ENCODE measurements around the gene DPF1. TPM values are rescaled to one million over a fixed set of nuclear protein-coding genes. Genes with fewer than 3 reads are reported as not detected.

Gene DPF1
- total and polyA plus RNA-seq, 2 experiments from 2014 or later: 6.5 to 7.8 TPM

- DNase-seq (ENCODE audit: low read depth in 1 of 2, low spot score in 1 of 2): no peak
- Histone ChIP-seq H3K9me3 (ENCODE audit: low read depth) (no peaks in the 10 kb centered on the region), H3K36me3 (no peaks in the 10 kb centered on the region), H3K27ac (no peak overlapping the region), H3K4me3 (no peak overlapping the region), H3K4me1 (ENCODE audit: low read depth) (peaks cover 21% of the 10 kb centered on the region), H3K27me3 (peaks cover 25% of the 10 kb centered on the region)
- TF ChIP-seq CTCF (IDR thresholded peaks at IDR 0.05; ENCODE audit: low read depth, low read length): no peak
Observed at GRCh38 chr19:38213469-38213868, 10.6 kb downstream of the DPF1 start.

- no peaks in the 10 kb centered on the region for H3K9me3 ChIP-seq (ENCODE audit: low read depth)
- H3K27me3 ChIP-seq: peaks cover 25% of the 10 kb centered on the region
- peaks cover 28% of the 10 kb centered on the region for H3K4me1 ChIP-seq (ENCODE audit: low read depth)
- H3K4me3 ChIP-seq: no peak overlapping the region
- no peaks in the 10 kb centered on the region for H3K36me3 ChIP-seq
- no peak overlapping the region for H3K27ac ChIP-seq
- no peak for DNase-seq (ENCODE audit: low read depth in 1 of 2, low spot score in 1 of 2)
- TF ChIP-seq CTCF (IDR thresholded peaks at IDR 0.05; ENCODE audit: low read depth, low read length): no peak
Observed at GRCh38 chr19:38211766-38212165, 12.3 kb downstream of the DPF1 start.

GRCh38 chr19:38211151-38211591, 12.9 kb downstream of the DPF1 start:
- peaks cover 25% of the 10 kb centered on the region for H3K27me3 ChIP-seq
- H3K4me3 ChIP-seq: no peak overlapping the region
- no peaks in the 10 kb centered on the region for H3K36me3 ChIP-seq
- no peaks in the 10 kb centered on the region for H3K9me3 ChIP-seq (ENCODE audit: low read depth)
- no peak overlapping the region for H3K27ac ChIP-seq
- no peak for DNase-seq (ENCODE audit: low read depth in 1 of 2, low spot score in 1 of 2)
- peaks cover 28% of the 10 kb centered on the region for H3K4me1 ChIP-seq (ENCODE audit: low read depth)
- TF ChIP-seq CTCF (IDR thresholded peaks at IDR 0.05; ENCODE audit: low read depth, low read length): no peak

GRCh38 chr19:38210458-38210987, 13.5 kb downstream of the DPF1 start:
- Histone ChIP-seq H3K9me3 (ENCODE audit: low read depth) (no peaks in the 10 kb centered on the region), H3K27ac (no peak overlapping the region), H3K4me1 (ENCODE audit: low read depth) (peaks cover 28% of the 10 kb centered on the region), H3K36me3 (no peaks in the 10 kb centered on the region), H3K27me3 (peaks cover 25% of the 10 kb centered on the region), H3K4me3 (no peak overlapping the region)
- DNase-seq (ENCODE audit: low read depth in 1 of 2, low spot score in 1 of 2): peak; percentile 55 to 67
- TF ChIP-seq CTCF (IDR thresholded peaks at IDR 0.05; ENCODE audit: low read depth, low read length): no peak

GRCh38 chr19:38209671-38210457, 14.2 kb downstream of the DPF1 start:
- Histone ChIP-seq H3K9me3 (ENCODE audit: low read depth) (no peaks in the 10 kb centered on the region), H3K27ac (no peak overlapping the region), H3K4me1 (ENCODE audit: low read depth) (peaks cover 28% of the 10 kb centered on the region), H3K36me3 (no peaks in the 10 kb centered on the region), H3K27me3 (peaks cover 25% of the 10 kb centered on the region), H3K4me3 (peak overlapping the region; percentile 7)
- peak; percentile 28 to 52 for DNase-seq (ENCODE audit: low read depth in 1 of 2, low spot score in 1 of 2)
- no peak for TF ChIP-seq CTCF (IDR thresholded peaks at IDR 0.05; ENCODE audit: low read depth, low read length)

Measured in cardiac muscle cell (in vitro differentiated cells and primary cell).